Measurements from ENCODE around the gene VEZT. TPM values are rescaled to one million over a fixed set of nuclear protein-coding genes. Genes with fewer than 3 reads are reported as not detected.

VEZT gene
- total and polyA plus RNA-seq, 9 of the 15 experiments (the other 6 are each of a cell fraction or from before 2014, with no cell fraction given): 16.1 to 61.5 (median 32.6) TPM

- TF ChIP-seq CHD7 (IDR thresholded peaks at IDR 0.05; ENCODE audit: low read depth, low read length) (no peak), DACH1 (IDR thresholded peaks at IDR 0.05; ENCODE audit: partially characterized antibody) (no peak), ZNF586 (CRISPR knock-in tag; conservative IDR thresholded peaks at IDR 0.05) (no peak), ZNF263 (CRISPR knock-in tag; IDR thresholded peaks at IDR 0.05; ENCODE audit: borderline replicate concordance) (no peak), XRCC5 (IDR thresholded peaks at IDR 0.05; ENCODE audit: low read depth, low read length) (no peak), PBX2 (CRISPR knock-in tag; IDR thresholded peaks at IDR 0.05; ENCODE audit: low read depth) (no peak), PBX2 (tag; conservative IDR thresholded peaks at IDR 0.05; ENCODE audit: low read depth) (no peak), BCL6 (CRISPR knock-in tag; IDR thresholded peaks at IDR 0.05) (no peak), ILF3 (IDR thresholded peaks at IDR 0.05; ENCODE audit: borderline replicate concordance) (no peak), SMAD1 (IDR thresholded peaks at IDR 0.05; ENCODE audit: low read depth, low read length, partially characterized antibody) (no peak), THAP12 (CRISPR knock-in tag; IDR thresholded peaks at IDR 0.05) (no peak), XRCC3 (IDR thresholded peaks at IDR 0.05) (no peak), JUNB (CRISPR knock-in tag; conservative IDR thresholded peaks at IDR 0.05) (no peak)
These were observed 36.5 kb upstream of the VEZT start (continued) for GRCh38 chr12:95181103-95181502.

All from K562 (cell line).